Muscle layer of duodenum (tissue), 2 donors: ENCODE results near the gene SGCD.

Experiments
- H3K27ac ChIP-seq: one replicate; pipeline ENCODE4 v1.7.0; 2013; ENCODE audit warnings: mild to moderate bottlenecking, low read length
- H3K27me3 ChIP-seq: one replicate; pipeline ENCODE4 v1.7.0; 2013; ENCODE audit warnings: low read depth, mild to moderate bottlenecking, control low read depth, low read length
- H3K36me3 ChIP-seq, 2 donors: one replicate each; pipeline ENCODE4 v1.7.0; 2013; ENCODE audit warnings: low read length in 2 of 2, control low read depth in 1 of 2, mild to moderate bottlenecking in 1 of 2; ENCODE audit not compliant: insufficient read depth in 2 of 2, control insufficient read depth in 1 of 2
- H3K4me1 ChIP-seq, 2 donors: one replicate each; pipeline ENCODE4 v1.7.0; 2013; ENCODE audit warnings: low read length in 2 of 2, mild to moderate bottlenecking in 2 of 2, control low read depth in 1 of 2, moderate library complexity in 1 of 2; ENCODE audit not compliant: insufficient read depth in 2 of 2, control insufficient read depth in 1 of 2
- H3K4me3 ChIP-seq, 2 donors: one replicate each; pipeline ENCODE4 v1.7.0; 2013; ENCODE audit warnings: low read length in 2 of 2, low read depth in 1 of 2, mild to moderate bottlenecking in 1 of 2
- H3K9me3 ChIP-seq, 2 donors: one replicate each; pipeline ENCODE4 v1.7.0; 2013; ENCODE audit warnings: low read length in 2 of 2, control low read depth in 1 of 2, mild to moderate bottlenecking in 1 of 2; ENCODE audit not compliant: control insufficient read depth in 1 of 2
- donor health status: healthy.

The SGCD gene

GRCh38 chr5:156678484-156678883, 351.5 kb downstream of the SGCD start:
- H3K4me1 ChIP-seq, result peaks cover 0 to 15% of the 10 kb centered on the region in 2 donors
- H3K4me3 ChIP-seq, result no peak overlapping the region
- no peaks in the 10 kb centered on the region for H3K9me3 ChIP-seq
- no peaks in the 10 kb centered on the region for H3K27me3 ChIP-seq
- no peak overlapping the region for H3K27ac ChIP-seq
- no peaks in the 10 kb centered on the region for H3K36me3 ChIP-seq

GRCh38 chr5:156680831-156681230, 353.9 kb downstream of the SGCD start:
- Histone ChIP-seq H3K4me3 (no peak overlapping the region), H3K27me3 (no peaks in the 10 kb centered on the region), H3K36me3 (no peaks in the 10 kb centered on the region), H3K27ac (no peak overlapping the region), H3K4me1 (peaks cover 0 to 20% of the 10 kb centered on the region in 2 donors), H3K9me3 (no peaks in the 10 kb centered on the region)

GRCh38 chr5:156681265-156681664, 354.3 kb downstream of the SGCD start:
- H3K9me3 ChIP-seq, result no peaks in the 10 kb centered on the region
- no peaks in the 10 kb centered on the region for H3K27me3 ChIP-seq
- H3K36me3 ChIP-seq, result no peaks in the 10 kb centered on the region
- H3K4me3 ChIP-seq, result no peak overlapping the region
- no peak overlapping the region for H3K27ac ChIP-seq
- H3K4me1 ChIP-seq, result peaks cover 0 to 20% of the 10 kb centered on the region in 2 donors

GRCh38 chr5:156682971-156683370, 356.0 kb downstream of the SGCD start:
- no peaks in the 10 kb centered on the region for H3K27me3 ChIP-seq
- H3K9me3 ChIP-seq, result no peaks in the 10 kb centered on the region
- H3K4me3 ChIP-seq, result no peak overlapping the region
- no peaks in the 10 kb centered on the region for H3K36me3 ChIP-seq
- peaks cover 0 to 16% of the 10 kb centered on the region in 2 donors for H3K4me1 ChIP-seq
- no peak overlapping the region for H3K27ac ChIP-seq

GRCh38 chr5:156683509-156683908, 356.5 kb downstream of the SGCD start:
- no peaks in the 10 kb centered on the region for H3K36me3 ChIP-seq
- H3K27me3 ChIP-seq, result no peaks in the 10 kb centered on the region
- H3K27ac ChIP-seq, result no peak overlapping the region
- H3K9me3 ChIP-seq, result no peaks in the 10 kb centered on the region
- H3K4me1 ChIP-seq, result peaks cover 0 to 16% of the 10 kb centered on the region in 2 donors
- H3K4me3 ChIP-seq, result no peak overlapping the region

GRCh38 chr5:156684216-156684615, 357.3 kb downstream of the SGCD start:
- Histone ChIP-seq H3K27me3 (no peaks in the 10 kb centered on the region), H3K4me1 (peaks cover 0 to 16% of the 10 kb centered on the region in 2 donors), H3K9me3 (no peaks in the 10 kb centered on the region), H3K27ac (no peak overlapping the region), H3K4me3 (no peak overlapping the region), H3K36me3 (no peaks in the 10 kb centered on the region)

- Histone ChIP-seq H3K9me3 (no peaks in the 10 kb centered on the region), H3K27me3 (no peaks in the 10 kb centered on the region), H3K4me3 (no peak overlapping the region), H3K4me1 (peaks cover 0 to 16% of the 10 kb centered on the region in 2 donors), H3K36me3 (no peaks in the 10 kb centered on the region), H3K27ac (no peak overlapping the region)
Observed at GRCh38 chr5:156685481-156685880, 358.5 kb downstream of the SGCD start.

- Histone ChIP-seq H3K36me3 (no peaks in the 10 kb centered on the region), H3K9me3 (no peaks in the 10 kb centered on the region), H3K27ac (no peak overlapping the region), H3K4me3 (no peak overlapping the region), H3K4me1 (peaks cover 0 to 14% of the 10 kb centered on the region in 2 donors), H3K27me3 (no peaks in the 10 kb centered on the region)
Observed at GRCh38 chr5:156686380-156686779, 359.4 kb downstream of the SGCD start.

- Histone ChIP-seq H3K27me3 (no peaks in the 10 kb centered on the region), H3K4me3 (no peak overlapping the region), H3K4me1 (peaks cover 0 to 11% of the 10 kb centered on the region in 2 donors), H3K27ac (no peak overlapping the region), H3K36me3 (no peaks in the 10 kb centered on the region), H3K9me3 (no peaks in the 10 kb centered on the region)
Observed at GRCh38 chr5:156686796-156687195, 359.8 kb downstream of the SGCD start.

GRCh38 chr5:156687514-156687913, 360.6 kb downstream of the SGCD start:
- no peak overlapping the region for H3K4me3 ChIP-seq
- no peaks in the 10 kb centered on the region for H3K36me3 ChIP-seq
- no peaks in the 10 kb centered on the region for H3K27me3 ChIP-seq
- H3K4me1 ChIP-seq, result peaks cover 0 to 11% of the 10 kb centered on the region in 2 donors
- H3K9me3 ChIP-seq, result no peaks in the 10 kb centered on the region
- H3K27ac ChIP-seq, result no peak overlapping the region

GRCh38 chr5:156691572-156691971, 364.6 kb downstream of the SGCD start:
- Histone ChIP-seq H3K4me3 (no peak overlapping the region), H3K27ac (no peak overlapping the region), H3K36me3 (no peaks in the 10 kb centered on the region), H3K4me1 (no peaks in the 10 kb centered on the region), H3K9me3 (no peaks in the 10 kb centered on the region), H3K27me3 (no peaks in the 10 kb centered on the region)

GRCh38 chr5:156693113-156693512, 366.1 kb downstream of the SGCD start:
- Histone ChIP-seq H3K27me3 (no peaks in the 10 kb centered on the region), H3K4me1 (no peaks in the 10 kb centered on the region), H3K27ac (no peak overlapping the region), H3K9me3 (no peaks in the 10 kb centered on the region), H3K4me3 (no peak overlapping the region), H3K36me3 (no peaks in the 10 kb centered on the region)
